ENCODE measurements around the gene SV2B. TPM values are rescaled to one million over a fixed set of nuclear protein-coding genes. Genes with fewer than 3 reads are reported as not detected.

SV2B gene
- total RNA-seq, 2 experiments from 2014 or later, result not detected

GRCh38 chr15:91146728-91147127, 46.7 kb downstream of the SV2B start:
- POLR2A ChIA-PET, result no interaction called here
- no peaks in the 10 kb centered on the region for H3K36me3 Mint-ChIP-seq (ENCODE audit: low read depth)
- H3K4me3 Mint-ChIP-seq, result no peak overlapping the region

GRCh38 chr15:91148243-91148642, 48.2 kb downstream of the SV2B start:
- CTCF ChIA-PET, result no interaction called here
- TF ChIP-seq CTCF (IDR thresholded peaks at IDR 0.05), result no peak
- Mint-ChIP-seq H3K27me3 (peaks cover 83% of the 10 kb centered on the region), H3K9me3 (no peaks in the 10 kb centered on the region), H3K4me1 (ENCODE audit: low read depth) (no peaks in the 10 kb centered on the region), H3K27ac (no peak overlapping the region), H3K36me3 (ENCODE audit: low read depth) (no peaks in the 10 kb centered on the region), H3K4me3 (no peak overlapping the region)
- DNase-seq (no peak), ATAC-seq (ENCODE audit: poor library complexity) (no peak)
- Histone ChIP-seq H3K27me3 (ENCODE audit: control insufficient read depth in 1 of 2, insufficient read depth in 2 of 2, low read length in 2 of 2) (peaks cover 13 to 20% of the 10 kb centered on the region in 2 experiments), H3K4me3 (ENCODE audit: low read length) (no peak overlapping the region), H3K36me3 (ENCODE audit: insufficient read depth, low read length) (no peaks in the 10 kb centered on the region), H3K4me1 (ENCODE audit: insufficient read depth, low read length) (no peaks in the 10 kb centered on the region), H3K27ac (ENCODE audit: low read depth in 1 of 2, low read length in 2 of 2) (no peak overlapping the region), H3K9me3 (ENCODE audit: control insufficient read depth in 1 of 2, insufficient read depth in 1 of 2, low read length in 2 of 2) (no peaks in the 10 kb centered on the region)
- intact Hi-C loops (cut with DNase I, micrococcal nuclease), result no loop called here
- POLR2A ChIA-PET, result no interaction called here

More at GRCh38 chr15:91146728-91147127, 46.7 kb downstream of the SV2B start:
- no peaks in the 10 kb centered on the region for H3K9me3 ChIP-seq (ENCODE audit: control insufficient read depth in 1 of 2, insufficient read depth in 1 of 2, low read length in 2 of 2)
- DNase-seq, result no peak
- H3K36me3 ChIP-seq (ENCODE audit: insufficient read depth, low read length), result no peaks in the 10 kb centered on the region
- intact Hi-C loops (cut with DNase I, micrococcal nuclease), result no loop called here
- Mint-ChIP-seq H3K4me1 (ENCODE audit: low read depth) (no peaks in the 10 kb centered on the region), H3K27me3 (peaks cover 78% of the 10 kb centered on the region), H3K9me3 (no peaks in the 10 kb centered on the region), H3K27ac (no peak overlapping the region)
- H3K27me3 ChIP-seq (ENCODE audit: control insufficient read depth in 1 of 2, insufficient read depth in 2 of 2, low read length in 2 of 2), result peaks cover 13 to 20% of the 10 kb centered on the region in 2 experiments
- no peak overlapping the region for H3K27ac ChIP-seq (ENCODE audit: low read depth in 1 of 2, low read length in 2 of 2)
- H3K4me3 ChIP-seq (ENCODE audit: low read length), result no peak overlapping the region
- no peak for TF ChIP-seq CTCF (IDR thresholded peaks at IDR 0.05)
- H3K4me1 ChIP-seq (ENCODE audit: insufficient read depth, low read length), result no peaks in the 10 kb centered on the region
- CTCF ChIA-PET, result no interaction called here
- ATAC-seq (ENCODE audit: poor library complexity), result no peak

GRCh38 chr15:91150502-91151160, 50.6 kb downstream of the SV2B start:
- TF ChIP-seq CTCF (IDR thresholded peaks at IDR 0.05), result no peak
- H3K4me3 Mint-ChIP-seq, result no peak overlapping the region
- peaks cover 85% of the 10 kb centered on the region for H3K27me3 Mint-ChIP-seq
- ATAC-seq (ENCODE audit: poor library complexity) (no peak), DNase-seq (no peak)
- no peaks in the 10 kb centered on the region for H3K9me3 Mint-ChIP-seq
- no peaks in the 10 kb centered on the region for H3K4me1 Mint-ChIP-seq (ENCODE audit: low read depth)
- Histone ChIP-seq H3K4me1 (ENCODE audit: insufficient read depth, low read length) (no peaks in the 10 kb centered on the region), H3K27ac (ENCODE audit: low read depth in 1 of 2, low read length in 2 of 2) (no peak overlapping the region), H3K9me3 (ENCODE audit: control insufficient read depth in 1 of 2, insufficient read depth in 1 of 2, low read length in 2 of 2) (no peaks in the 10 kb centered on the region), H3K36me3 (ENCODE audit: insufficient read depth, low read length) (no peaks in the 10 kb centered on the region), H3K27me3 (ENCODE audit: control insufficient read depth in 1 of 2, insufficient read depth in 2 of 2, low read length in 2 of 2) (peaks cover 18 to 35% of the 10 kb centered on the region in 2 experiments), H3K4me3 (ENCODE audit: low read length) (no peak overlapping the region)
- ChIA-PET POLR2A (no interaction called here), CTCF (no interaction called here)
- H3K27ac Mint-ChIP-seq, result no peak overlapping the region
- H3K36me3 Mint-ChIP-seq (ENCODE audit: low read depth), result no peaks in the 10 kb centered on the region
- intact Hi-C loops (cut with DNase I, micrococcal nuclease), result no loop called here

Data from CD4-positive, alpha-beta T cell (primary cell).